Stimulated activated CD8-positive, alpha-beta memory T cell treated with anti-CD3 and anti-CD28 coated beads, Interleukin-12 subunit alpha, Interleukin-12 subunit beta, amount 100 ng/mL, for 4 hours (primary cell): ENCODE data around the gene GFY.
"Not testable (repeated sequence)": the region's sequence is repeated elsewhere in the genome, so short reads cannot be mapped to it uniquely, and the experiment has no call there.

ENCODE experiments used
- DNase-seq: peaks from one replicate; pipeline ENCODE4 v3.0.0-alpha.2; 2020; ENCODE audit warnings: low read depth

GFY gene

GRCh38 chr19:49470615-49470978 lies 45.4 kb downstream of the GFY start:
- no peak for DNase-seq

- DNase-seq, result no peak
Observed at GRCh38 chr19:49472936-49473335, 47.7 kb downstream of the GFY start.

- DNase-seq, result not testable (repeated sequence)
Observed at GRCh38 chr19:49473501-49473867, 48.3 kb downstream of the GFY start.

GRCh38 chr19:49473868-49474541 lies 48.8 kb downstream of the GFY start, which contains the start of gene FLT3LG:
FLT3LG (plus strand) TSS chr19:49474215; CDS start chr19:49474640, 425 bp downstream.
- peak; percentile 81 for DNase-seq

GRCh38 chr19:49474542-49474924 lies 49.3 kb downstream of the GFY start:
- DNase-seq, result no peak

- DNase-seq, result no peak
Observed at GRCh38 chr19:49475191-49475917, 50.2 kb downstream of the GFY start.

- no peak for DNase-seq
Observed at GRCh38 chr19:49475995-49476880, 51.0 kb downstream of the GFY start.
